K562 (cell line): Measurements from ENCODE around the gene MEX3D. TPM values are rescaled to one million over a fixed set of nuclear protein-coding genes. Genes with fewer than 3 reads are reported as not detected.
"Not testable (repeated sequence)": the region's sequence is repeated elsewhere in the genome, so short reads cannot be mapped to it uniquely, and the experiment has no call there.

Source experiments
- ATAC-seq: fragments of 200-7000 bp; cut with Tn5 transposase; 3 replicates; pipeline ENCODE4 v1.9.1; 2020; ENCODE audit warnings: moderate library complexity
- BruUV-seq: library from RNA; stranded (reverse); fragments of 400-500 nt; replicated peaks from 2 replicates; lab custom pipeline; 2021; lab: Mats Ljungman, UMichigan
- CTCF ChIA-PET: fragments of 300-600 bp; formaldehyde crosslinking; extraction: SDS; loops from one replicate; lab custom pipeline; 2021; ENCODE audit warnings: low intra/inter-chr PET ratio; lab: Yijun Ruan, JAX
- POLR2A ChIA-PET: fragments of 300-600, 350-650 bp; sonication (Branson Sonifier 250); formaldehyde crosslinking; extraction: SDS; loops from one replicate; lab custom pipeline; 2021; ENCODE audit warnings: antibody characterized with exemption, inconsistent platforms; lab: Yijun Ruan, JAX
- DNase-seq, 4 experiments: peaks; one replicate each; pipeline versions ENCODE4 v3.0.0 to v3.0.0-alpha.2; 2011 to 2018; ENCODE audit warnings: low spot score in 3 of 4, mixed read lengths in 3 of 4; ENCODE audit errors: extremely low read depth in 1 of 4
- FAIRE-seq: peaks from 2 replicates; lab custom pipeline; 2011; peaks lifted over from hg19 to GRCh38; lab: Jason Lieb, UNC
- H2AFZ ChIP-seq: 2 replicates; pipeline ENCODE4 v1.6.0; 2011; ENCODE audit warnings: low read depth, low read length, control low read depth, inconsistent platforms
- H3K27ac ChIP-seq: fragments of 200-600 bp; 3 replicates; pipeline ENCODE4 v1.8.0; 2011; ENCODE audit warnings: low read depth, mild to moderate bottlenecking, control low read depth, inconsistent platforms, low read length, moderate library complexity, mixed read lengths; ENCODE audit errors: extremely low read depth
- H3K27me3 ChIP-seq, 2 experiments: fragments of 300-600 bp in 1 of 2; 2 replicates in 1 of 2; 3 replicates in 1 of 2; pipeline versions ENCODE4 v1.6.0 to v1.8.0; 2011; ENCODE audit warnings: inconsistent platforms in 2 of 2, low read length in 2 of 2, mild to moderate bottlenecking in 1 of 2, mixed read lengths in 1 of 2, moderate library complexity in 1 of 2; ENCODE audit not compliant: control insufficient read depth in 2 of 2, insufficient read depth in 2 of 2
- H3K36me3 ChIP-seq: fragments of 300-600 bp; 3 replicates; pipeline ENCODE4 v1.8.0; 2011; ENCODE audit warnings: mild to moderate bottlenecking, low read length, inconsistent platforms; ENCODE audit not compliant: control insufficient read depth, insufficient read depth
- H3K4me1 ChIP-seq, 2 experiments: fragments of 200-600 bp in 1 of 2; replicated peaks in 1 of 2; 2 replicates in 1 of 2; 3 replicates in 1 of 2; pipeline versions ENCODE4 v1.5.1 to v1.8.0; 2011; ENCODE audit warnings: inconsistent platforms in 2 of 2, low read length in 2 of 2, mild to moderate bottlenecking in 1 of 2, mixed read lengths in 1 of 2, moderate library complexity in 1 of 2; ENCODE audit not compliant: control insufficient read depth in 2 of 2, insufficient read depth in 2 of 2
- H3K4me2 ChIP-seq: 2 replicates; pipeline ENCODE4 v1.6.1; 2011; ENCODE audit warnings: low read length, control low read depth, inconsistent platforms, mixed read lengths; ENCODE audit not compliant: insufficient read depth
- H3K4me3 ChIP-seq: fragments of 200-600 bp; sonication (generic), shearing (Covaris generic); 2 replicates; pipeline ENCODE4 v1.5.1; 2016; ENCODE audit warnings: control low read depth, inconsistent platforms
- H3K79me2 ChIP-seq: fragments of 200-600 bp; 3 replicates; pipeline ENCODE4 v1.8.0; 2011; ENCODE audit warnings: low read length, inconsistent platforms; ENCODE audit not compliant: control insufficient read depth, insufficient read depth
- H3K9ac ChIP-seq, 2 experiments: 2 replicates each; pipeline versions ENCODE4 v1.6.0 to v1.6.1; 2011; ENCODE audit warnings: low read depth in 2 of 2, low read length in 2 of 2, control low read depth in 1 of 2, inconsistent platforms in 1 of 2, mild to moderate bottlenecking in 1 of 2, mixed read lengths in 1 of 2; ENCODE audit not compliant: insufficient read depth in 1 of 2
- H3K9me1 ChIP-seq: one replicate; pipeline ENCODE4 v1.6.0; 2011; ENCODE audit warnings: inconsistent platforms, mild to moderate bottlenecking, low read length, moderate library complexity; ENCODE audit not compliant: control insufficient read depth, insufficient read depth
- H3K9me3 ChIP-seq: replicated peaks from 2 replicates; pipeline ENCODE4 v1.5.1; 2011; ENCODE audit warnings: low read depth, low read length, inconsistent platforms; ENCODE audit not compliant: control insufficient read depth, insufficient read depth
- H4K20me1 ChIP-seq: replicated peaks from 2 replicates; pipeline ENCODE4 v1.6.1; 2011; ENCODE audit warnings: low read length, inconsistent platforms, mixed read lengths; ENCODE audit not compliant: control insufficient read depth, insufficient read depth
- BCOR ChIP-seq: fragments of 450-650 bp; IDR thresholded peaks from 2 replicates; pipeline ENCODE4 v1.6.1; 2016
- CREBBP ChIP-seq: IDR thresholded peaks from one replicate; pipeline ENCODE4 v1.6.1; 2012; ENCODE audit warnings: low read depth, mild to moderate bottlenecking, control low read depth, inconsistent platforms, low read length
- FIP1L1 ChIP-seq: fragments of 200-400 bp; formaldehyde crosslinking; IDR thresholded peaks from 2 replicates; pipeline ENCODE4 v1.6.1; 2018; ENCODE audit warnings: mild to moderate bottlenecking, low read depth, low read length; ENCODE audit not compliant: poor library complexity, severe bottlenecking
- MAZ ChIP-seq, 2 experiments: fragments of 450-650 bp in 1 of 2; sonication (generic) in 1 of 2; formaldehyde crosslinking; IDR thresholded peaks in 1 of 2; conservative IDR thresholded peaks in 1 of 2; 2 replicates each; pipeline versions ENCODE4 v1.4.0 to v1.5.0; 2020; ENCODE audit warnings: mild to moderate bottlenecking in 1 of 2, missing genetic modification reagents in 1 of 2
- MECOM ChIP-seq: fragments of 250-450 bp; sonication (Bioruptor Pico); IDR thresholded peaks from 2 replicates; pipeline ENCODE4 v1.8.0; 2022; ENCODE audit warnings: inconsistent platforms
- MYNN ChIP-seq, 2 experiments: sonication (generic); formaldehyde crosslinking in 1 of 2; IDR thresholded peaks; 2 replicates each; pipeline versions ENCODE4 v1.5.0 to v1.6.1; 2016 to 2020; ENCODE audit warnings: antibody characterized with exemption in 1 of 2, missing genetic modification reagents in 1 of 2
- SMAD1 ChIP-seq: fragments of 150-350 bp; IDR thresholded peaks from 2 replicates; pipeline ENCODE4 v1.6.1; 2014; ENCODE audit warnings: low read length, low read depth; ENCODE audit not compliant: partially characterized antibody
- ZNF121 ChIP-seq: sonication (generic); formaldehyde crosslinking; conservative IDR thresholded peaks from 2 replicates; pipeline ENCODE4 v1.8.0; 2022; ENCODE audit warnings: missing genetic modification reagents
- ZNF449 ChIP-seq: fragments of 250-450 bp; sonication (Bioruptor Pico); IDR thresholded peaks from 2 replicates; pipeline ENCODE4 v1.8.0; 2022; ENCODE audit warnings: moderate library complexity, mild to moderate bottlenecking, inconsistent platforms
- ZNF699 ChIP-seq: fragments of 250-450 bp; sonication (Bioruptor Pico); IDR thresholded peaks from 2 replicates; pipeline ENCODE4 v1.8.0; 2021; ENCODE audit warnings: mild to moderate bottlenecking, moderate library complexity; ENCODE audit not compliant: insufficient replicate concordance
- WGBS: fragments of 100-300 bp; shearing (Covaris generic); methylation state at CpG from one replicate; pipeline ENCODE4 v1.1.6; 2016; ENCODE audit warnings: low coverage, mixed read lengths; ENCODE audit not compliant: insufficient coverage; ENCODE audit errors: missing lambda C conversion rate; 5-methylcytosine and 5-hydroxymethylcytosine counted together
- in situ Hi-C: fragments of 300-500 bp; cut with MboI; formaldehyde crosslinking; loops from 4 replicates; pipeline ENCODE4 v1.15.0; 2018; ENCODE audit warnings: inconsistent platforms, mixed read lengths
- intact Hi-C: fragments of 100-400 bp; cut with micrococcal nuclease; formaldehyde crosslinking; loops from 2 replicates; pipeline ENCODE4 v1.14.2; 2022
- polyA plus RNA-seq, 8 experiments: library from polyadenylated mRNA; depleted of rRNA in 4 of 8; stranded (reverse) in 5 of 8; unstranded in 3 of 8; fragments of >200 nt; fragmentation: Nextera tagmentation in 2 of 8; fragmentation: Illumina TruSeq in 1 of 8; extraction: Ambion mirVana in 2 of 8; extraction: Trizol in 1 of 8; gene quantifications; 2 replicates each; pipeline versions ENCODE4 v1.2.1 to v1.2.3, GENCODE V29; 2011 to 2014; ENCODE audit warnings: inconsistent platforms in 1 of 8, missing spikeins in 1 of 8
- total RNA-seq, 7 experiments: library from RNA; depleted of rRNA in 6 of 7; stranded (reverse); fragments of >200 nt in 6 of 7; fragmentation: Illumina TruSeq in 2 of 7; extraction: Trizol in 2 of 7; gene quantifications; 2 replicates each; pipeline versions ENCODE4 v1.2.1 to v1.2.3, GENCODE V29; 2011 to 2021; ENCODE audit warnings: low replicate concordance in 1 of 7

The MEX3D gene
- total and polyA plus RNA-seq, 9 of the 15 experiments (the other 6 are each of a cell fraction or from before 2014, with no cell fraction given): 1.7 to 39.3 (median 5.7) TPM

GRCh38 chr19:1530856-1531255, 37.3 kb downstream of the MEX3D start:
- peak; percentile 96 for TF ChIP-seq ZNF121
- peak; percentile 46; the same call in 1 of the 2 replicates for TF ChIP-seq BCOR
- H3K9me3 ChIP-seq, CTCF ChIA-PET, H3K4me2 ChIP-seq, H3K27ac ChIP-seq, H2AFZ ChIP-seq, in situ Hi-C loops, H3K36me3 ChIP-seq, H4K20me1 ChIP-seq, H3K4me3 ChIP-seq, H3K9me1 ChIP-seq, ATAC-seq, FAIRE-seq, DNase-seq, H3K79me2 ChIP-seq, H3K9ac ChIP-seq, BruUV-seq, intact Hi-C loops: not testable (repeated sequence)
- POLR2A ChIA-PET: interaction anchor here (0.6 kb wide), 1 partner anchor 122 kb away, joined by 3 read pairs; no protein-coding TSS in a partner anchor
- Histone ChIP-seq H3K27me3 (peaks cover 9 to 31% of the 10 kb centered on the region in 2 experiments; a peak in 2 of 5 replicates), H3K4me1 (peaks cover 0 to 32% of the 10 kb centered on the region in 2 experiments; a peak in 2 of 5 replicates)
- 25% methylated on average over 9 of the region's 11 CpGs for WGBS

DNA sequence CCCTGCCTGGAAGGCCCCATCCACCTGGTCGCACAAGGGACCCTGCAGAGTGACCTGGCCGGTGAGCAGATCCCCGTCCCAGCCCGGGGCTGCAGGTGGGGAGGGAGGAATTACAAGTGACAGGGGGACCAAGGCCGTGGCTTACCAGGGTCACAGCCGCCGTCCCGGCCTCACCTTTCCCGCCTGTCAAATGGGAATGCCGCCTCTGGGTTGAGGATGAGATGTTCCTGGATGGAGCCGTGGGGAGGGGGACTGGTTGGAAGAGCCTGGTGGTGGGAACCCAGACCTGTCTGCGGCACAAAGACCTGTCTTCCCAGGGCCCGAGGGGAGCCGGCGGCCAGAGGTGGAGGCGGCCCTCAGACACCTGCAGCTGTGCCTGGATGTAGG, 38.7 kb downstream of the MEX3D start:
- TF ChIP-seq FIP1L1 (no peak), CREBBP (no peak), ZNF449 (no peak), SMAD1 (no peak), ZNF699 (no peak), MYNN (IDR thresholded peaks at IDR 0.05) (no peak), MYNN (CRISPR knock-in tag; IDR thresholded peaks at IDR 0.05) (no peak), MAZ (CRISPR knock-in tag; conservative IDR thresholded peaks at IDR 0.05 in 1 of 2, IDR thresholded peaks at IDR 0.05 in 1 of 2) (no peak), MECOM (CRISPR knock-in tag) (no peak)
- peaks cover 17 to 45% of the 10 kb centered on the region in 2 experiments; a peak in 4 of 5 replicates for H3K27me3 ChIP-seq
- H3K27ac ChIP-seq: no peak overlapping the region
- WGBS: 7% methylated on average over 15 of the region's 16 CpGs
- no peak overlapping the region for H3K4me2 ChIP-seq
- intact Hi-C loops: no loop called here
- no peak overlapping the region; a peak in 1 of 4 replicates for H3K9ac ChIP-seq
- no peaks in the 10 kb centered on the region for H3K9me3 ChIP-seq
- H3K9me1 ChIP-seq: no peaks in the 10 kb centered on the region
- ChIA-PET CTCF (no interaction called here), POLR2A (no interaction called here)
- no peak for FAIRE-seq
- no peak overlapping the region for H3K4me3 ChIP-seq
- H3K4me1 ChIP-seq: peaks cover 2 to 39% of the 10 kb centered on the region in 2 experiments; a peak in 3 of 5 replicates
- peaks cover 8% of the 10 kb centered on the region for H4K20me1 ChIP-seq
- no peaks in the 10 kb centered on the region for H3K36me3 ChIP-seq
- no peaks in the 10 kb centered on the region for H3K79me2 ChIP-seq
- no TSS peak for BruUV-seq
- in situ Hi-C loops: no loop called here
- H2AFZ ChIP-seq: no peak overlapping the region
- no peak for DNase-seq
- ATAC-seq: no peak
